HG03354 (cell line): ENCODE data around the gene CALM3.

Experiments
- ATAC-seq: cut with Tn5 transposase; IDR thresholded peaks from one replicate; pipeline ENCODE4 v1.9.1; 2021; ENCODE audit warnings: mild to moderate bottlenecking; ENCODE audit not compliant: unreplicated experiment, poor library complexity, severe bottlenecking

CALM3 gene

DNA sequence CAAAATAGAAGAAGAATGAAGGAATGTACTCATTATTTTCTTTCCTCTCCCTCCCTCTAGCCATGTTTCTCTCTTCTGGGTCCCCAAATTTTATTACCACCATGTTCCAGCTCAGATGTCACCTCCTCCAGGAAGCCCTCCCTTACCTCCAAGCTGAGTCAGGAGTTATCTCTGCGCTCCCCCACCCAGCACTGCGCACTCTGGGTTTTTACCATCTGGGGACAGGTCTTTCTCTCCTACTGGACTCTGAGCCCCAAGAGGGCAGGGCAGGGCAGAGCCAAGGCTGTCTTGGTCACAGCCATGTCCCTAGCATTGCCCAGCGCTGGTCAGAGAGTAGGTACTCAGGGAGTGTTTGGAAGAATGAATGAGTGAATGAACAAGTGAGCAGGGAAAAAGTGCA is 32.0 kb downstream of the CALM3 start:
- no peak for ATAC-seq

DNA sequence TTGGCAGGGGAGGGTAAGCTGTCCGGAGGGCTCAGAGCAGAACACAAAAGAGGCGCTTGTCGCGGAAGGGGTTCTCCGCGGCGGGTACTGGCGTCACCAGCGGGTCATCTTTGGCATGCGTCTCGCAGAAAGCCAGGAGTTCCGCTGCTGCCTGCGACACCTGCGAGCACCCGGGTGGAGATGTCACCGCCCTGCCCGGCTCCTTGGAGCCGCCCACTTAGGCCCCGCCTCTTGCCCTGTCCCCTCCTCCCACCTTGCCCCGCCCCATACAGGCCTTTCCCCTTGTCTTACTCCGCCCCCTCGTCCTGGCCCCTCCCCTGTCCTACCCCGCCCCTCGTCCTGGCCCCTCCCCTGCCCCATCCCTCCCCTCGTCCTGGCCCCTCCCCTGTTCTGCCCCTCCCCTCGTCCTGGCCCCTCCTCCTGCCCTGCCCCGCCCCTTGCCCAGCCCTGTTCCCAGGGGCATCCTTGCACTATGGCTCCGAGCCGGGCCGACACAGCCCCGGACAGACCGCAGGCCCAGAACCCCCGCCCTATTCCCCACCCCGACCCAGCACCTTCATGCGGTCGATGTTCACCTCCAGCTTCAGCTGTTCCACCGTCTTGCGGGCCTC is 33.0 kb downstream of the CALM3 start:
- ATAC-seq, result peak; percentile 63

DNA sequence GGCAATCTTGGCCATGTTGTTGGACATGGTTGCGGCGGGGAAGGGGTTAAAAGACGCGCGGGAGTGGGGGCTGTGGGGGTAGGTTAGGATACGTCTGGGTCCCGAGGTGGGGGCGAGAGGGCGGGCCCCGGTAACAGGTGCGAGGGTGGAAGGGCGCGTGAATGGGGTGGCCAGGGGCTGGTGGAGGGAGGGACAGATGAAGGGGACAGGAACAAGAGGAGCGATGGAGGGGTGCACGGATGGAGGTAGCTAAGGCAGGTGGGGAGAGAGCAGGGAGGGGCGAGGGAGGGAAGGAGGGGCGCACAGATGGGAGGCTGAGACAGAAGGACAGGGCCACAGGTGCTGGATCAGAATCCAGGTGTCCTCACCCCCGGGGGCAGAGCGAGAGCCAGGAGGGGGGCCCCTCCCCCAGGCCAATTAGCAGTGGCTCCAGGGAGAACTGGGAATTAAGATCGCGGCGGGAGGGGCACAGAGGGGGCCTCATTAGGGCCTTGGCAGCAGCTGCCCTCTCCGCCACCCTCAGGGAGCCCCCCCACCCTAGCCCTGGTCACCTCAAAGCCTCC is 33.6 kb downstream of the CALM3 start:
- ATAC-seq, result no peak

GRCh38 chr19:46635920-46636761 is 35.0 kb downstream of the CALM3 start, which contains the start of gene GNG8:
GNG8 (minus strand) TSS chr19:46636202; CDS start chr19:46634682, 1,520 bp downstream.
- no peak for ATAC-seq

- no peak for ATAC-seq
Measured at GRCh38 chr19:46637224-46637623, 36.1 kb downstream of the CALM3 start.

- no peak for ATAC-seq
Measured at GRCh38 chr19:46639358-46640182, 38.4 kb downstream of the CALM3 start.

GRCh38 chr19:46640656-46641055 is 39.5 kb downstream of the CALM3 start:
- no peak for ATAC-seq

- no peak for ATAC-seq
Measured at GRCh38 chr19:46644720-46645119, 43.6 kb downstream of the CALM3 start.

- ATAC-seq, result no peak
Measured at GRCh38 chr19:46646402-46646801, 45.3 kb downstream of the CALM3 start.

DNA sequence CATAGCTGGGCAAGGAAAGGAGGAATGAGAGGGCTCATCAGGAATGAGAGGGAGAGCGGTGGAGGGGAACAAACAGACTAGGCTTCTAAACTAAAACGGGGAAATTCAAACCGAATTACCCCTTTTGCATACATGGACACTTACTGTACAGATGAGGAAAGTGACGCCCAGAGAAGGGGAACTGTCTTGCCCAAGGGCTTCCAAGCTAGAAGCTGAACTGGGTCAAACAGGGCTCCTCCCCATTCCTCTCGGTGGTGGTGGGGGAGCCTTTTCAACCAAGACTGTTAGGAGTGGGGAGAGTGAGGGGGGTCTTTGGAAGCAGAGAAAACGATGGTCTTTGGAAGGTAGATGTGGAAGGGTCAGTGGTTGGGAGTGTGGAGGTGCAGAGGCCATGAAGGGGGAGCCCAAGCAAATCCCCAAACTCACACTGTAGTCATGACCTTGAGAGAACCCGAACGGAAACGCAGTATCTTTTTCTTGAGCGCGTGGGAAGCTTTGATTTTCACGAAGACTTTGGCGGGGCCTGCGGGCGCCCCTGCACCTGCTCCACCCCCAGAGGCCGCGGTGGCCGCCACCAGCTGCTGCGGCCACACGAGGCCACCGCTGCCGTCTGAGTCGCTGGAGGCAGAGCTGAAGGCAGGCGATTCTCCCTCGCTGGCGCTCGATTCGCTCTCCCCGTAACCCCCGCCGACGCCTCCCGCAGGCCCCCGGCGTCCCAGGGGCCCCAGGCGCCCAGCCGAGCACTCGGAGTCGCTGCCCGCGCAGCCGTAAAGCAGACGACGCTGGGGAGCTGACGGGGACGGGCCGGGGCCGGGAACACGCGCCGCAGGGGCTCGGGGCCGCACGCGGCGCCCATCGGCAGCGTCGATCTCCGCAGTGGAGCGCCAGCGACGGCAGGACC is 47.2 kb downstream of the CALM3 start:
- no peak for ATAC-seq

DNA sequence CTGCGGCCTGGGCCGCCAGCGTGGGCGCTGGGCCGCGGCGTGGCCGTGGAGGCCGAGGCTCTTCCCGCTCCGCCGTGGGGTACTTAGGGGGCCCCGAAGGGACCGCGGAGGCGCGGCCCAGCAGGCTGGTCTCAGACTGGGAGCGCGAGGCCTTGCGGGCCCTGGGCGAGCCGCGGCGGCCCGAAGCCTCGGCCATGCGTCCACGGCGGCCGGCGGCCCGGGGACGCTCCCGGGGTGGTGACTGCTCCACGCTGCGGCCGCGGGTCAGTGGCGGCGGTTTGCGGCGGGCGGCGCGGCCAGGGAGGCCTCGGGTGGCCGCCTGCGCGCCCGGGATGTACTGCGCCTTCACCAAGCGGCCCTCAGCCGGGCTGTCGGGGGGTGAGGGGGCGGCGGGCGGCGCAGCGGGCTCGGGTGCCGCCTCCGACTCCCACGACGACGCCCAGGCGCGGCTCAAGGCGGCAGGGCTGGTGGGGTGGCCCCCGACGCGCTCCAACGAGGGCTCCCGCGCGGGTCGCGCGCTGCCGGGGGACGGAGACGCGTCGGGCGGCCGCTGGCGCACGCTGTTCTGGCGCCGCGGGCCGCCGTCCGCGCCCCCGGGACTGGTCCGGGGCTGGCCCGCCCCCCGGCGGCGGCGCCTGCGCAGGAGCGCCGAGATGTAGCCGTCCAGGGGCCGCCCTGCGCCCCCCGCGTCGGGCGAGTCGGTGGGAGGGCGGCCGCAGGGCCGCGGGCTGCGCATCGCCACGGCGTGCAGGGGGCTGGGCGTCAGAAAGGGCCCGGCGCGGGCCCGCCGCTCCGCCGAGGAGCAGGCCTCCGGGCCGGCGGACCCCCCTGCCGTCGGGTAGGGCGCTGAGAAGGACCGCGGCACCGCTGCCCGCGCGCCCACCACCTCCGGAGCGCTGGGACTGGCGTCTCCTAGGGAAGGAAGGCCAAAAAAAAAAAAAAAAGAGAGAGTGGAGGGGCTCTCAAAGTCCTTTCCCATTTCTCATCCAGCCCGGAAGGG is 48.1 kb downstream of the CALM3 start:
- ATAC-seq, result no peak

DNA sequence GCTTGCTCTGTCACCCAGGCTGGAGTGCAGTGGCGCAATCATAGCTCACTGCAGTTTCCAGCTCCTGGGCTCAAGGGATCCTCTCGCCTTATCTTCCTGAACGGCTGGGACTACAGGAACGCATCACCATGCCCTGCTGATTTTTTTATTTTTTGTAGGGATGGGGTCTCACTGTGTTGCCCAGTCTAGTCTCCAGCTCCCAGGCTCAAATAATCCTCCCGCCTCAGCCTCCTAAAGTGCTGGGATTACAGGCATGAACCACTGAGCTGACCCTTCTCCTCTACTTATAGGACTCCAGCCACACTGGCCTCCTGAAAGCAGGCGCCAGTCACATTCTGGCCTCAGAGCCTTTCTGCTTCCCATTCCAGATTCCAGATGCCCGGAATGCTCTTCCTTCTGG is 49.3 kb downstream of the CALM3 start:
- ATAC-seq, result no peak

GRCh38 chr19:46654621-46655152 is 53.6 kb downstream of the CALM3 start:
- no peak for ATAC-seq

DNA sequence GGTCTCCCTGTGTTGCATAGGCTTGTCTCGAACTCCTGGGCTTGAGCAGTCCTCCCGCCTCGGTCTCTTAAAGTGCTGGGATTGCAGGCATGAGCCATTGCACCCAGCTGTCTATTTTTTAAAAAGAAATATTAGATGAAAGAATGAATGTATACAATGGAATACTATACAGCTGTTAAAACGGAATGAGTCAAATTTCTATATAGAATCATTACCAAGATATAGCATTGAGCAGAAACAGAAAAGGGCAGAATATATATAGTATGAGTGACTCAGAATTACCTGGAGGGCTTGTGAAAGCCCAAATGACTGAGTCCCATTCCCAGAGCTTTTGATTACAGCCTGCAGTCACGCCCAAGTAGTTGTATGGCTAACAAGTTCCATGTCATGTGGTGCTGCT is 55.4 kb downstream of the CALM3 start:
- no peak for ATAC-seq

- ATAC-seq, result no peak
Measured at GRCh38 chr19:46659151-46660007, 58.2 kb downstream of the CALM3 start.

DNA sequence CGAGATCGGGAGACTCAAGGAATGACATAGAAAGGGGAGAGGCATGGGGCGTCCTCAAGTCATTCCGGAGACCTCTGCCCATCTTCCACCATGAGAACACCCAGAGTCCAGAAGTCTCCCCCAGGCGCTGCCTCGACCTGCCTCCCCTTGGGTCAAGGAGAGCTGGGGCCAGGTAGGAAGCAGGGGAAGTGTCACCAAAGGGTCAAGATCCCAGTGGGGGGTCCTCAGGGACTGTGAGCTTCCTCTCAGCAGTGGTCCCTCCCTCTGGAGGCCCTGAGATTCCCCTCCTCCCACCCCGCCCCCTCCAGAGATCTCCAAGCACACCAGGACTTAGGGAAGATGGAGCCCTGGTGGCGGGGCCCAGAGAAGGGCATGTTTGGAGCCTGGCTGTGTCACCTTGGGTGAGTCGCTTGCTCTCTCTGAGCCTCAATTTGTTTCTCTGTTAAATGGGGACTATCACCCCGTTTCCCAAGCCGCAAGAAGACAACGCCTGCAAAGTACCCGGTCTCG is 58.9 kb downstream of the CALM3 start:
- no peak for ATAC-seq
